HG03064 (cell line): ENCODE results near the gene PHF2.

ENCODE experiments used
- ATAC-seq: cut with Tn5 transposase; IDR thresholded peaks from one replicate; pipeline ENCODE4 v1.9.1; 2021; ENCODE audit warnings: low read depth; ENCODE audit not compliant: unreplicated experiment

PHF2 gene

GRCh38 chr9:93622691-93623090 lies 46.3 kb downstream of the PHF2 start:
- no peak for ATAC-seq

GRCh38 chr9:93623753-93624152 lies 47.4 kb downstream of the PHF2 start:
- ATAC-seq = no peak

- no peak for ATAC-seq
These were observed 48.0 kb downstream of the PHF2 start for GRCh38 chr9:93624431-93624834.

- no peak for ATAC-seq
These were observed 48.6 kb downstream of the PHF2 start for GRCh38 chr9:93624977-93625376.

GRCh38 chr9:93629920-93630319 lies 53.5 kb downstream of the PHF2 start:
- no peak for ATAC-seq

- no peak for ATAC-seq
These were observed 54.5 kb downstream of the PHF2 start for GRCh38 chr9:93630806-93631411.

- no peak for ATAC-seq
These were observed 57.3 kb downstream of the PHF2 start for GRCh38 chr9:93633492-93634221.

GRCh38 chr9:93634311-93635185 lies 58.2 kb downstream of the PHF2 start:
- no peak for ATAC-seq

- no peak for ATAC-seq
These were observed 59.1 kb downstream of the PHF2 start for GRCh38 chr9:93635186-93636107.

- ATAC-seq = no peak
These were observed 59.8 kb downstream of the PHF2 start for GRCh38 chr9:93636172-93636661.

GRCh38 chr9:93636667-93637066 lies 60.3 kb downstream of the PHF2 start:
- no peak for ATAC-seq

GRCh38 chr9:93637886-93638285 lies 61.5 kb downstream of the PHF2 start:
- no peak for ATAC-seq

GRCh38 chr9:93640027-93640426 lies 63.6 kb downstream of the PHF2 start:
- ATAC-seq = no peak

GRCh38 chr9:93642961-93643360 lies 66.6 kb downstream of the PHF2 start:
- no peak for ATAC-seq

GRCh38 chr9:93644397-93645088 lies 68.2 kb downstream of the PHF2 start:
- no peak for ATAC-seq

GRCh38 chr9:93645149-93645889 lies 68.9 kb downstream of the PHF2 start:
- ATAC-seq = no peak

GRCh38 chr9:93645921-93646639 lies 69.7 kb downstream of the PHF2 start:
- ATAC-seq = no peak

- no peak for ATAC-seq
These were observed 70.3 kb downstream of the PHF2 start for GRCh38 chr9:93646640-93647178.
